Neuron (in vitro differentiated cells): Measurements from ENCODE around the gene RNF141.

Experiments used
- H2AFZ ChIP-seq: one replicate; pipeline ENCODE4 v1.6.1; 2013; ENCODE audit warnings: low read depth, mild to moderate bottlenecking, inconsistent platforms, low read length, moderate library complexity
- H3K27me3 ChIP-seq: one replicate; pipeline ENCODE4 v1.6.1; 2013; ENCODE audit warnings: low read length; ENCODE audit not compliant: insufficient read depth
- H3K36me3 ChIP-seq: one replicate; pipeline ENCODE4 v1.6.1; 2013; ENCODE audit warnings: low read length; ENCODE audit not compliant: insufficient read depth
- H3K4me1 ChIP-seq: one replicate; pipeline ENCODE4 v1.6.1; 2013; ENCODE audit warnings: low read length; ENCODE audit not compliant: insufficient read depth
- H3K4me3 ChIP-seq: 2 replicates; pipeline ENCODE4 v1.5.1; 2013; ENCODE audit warnings: mild to moderate bottlenecking, low read length, moderate library complexity
- H3K9me3 ChIP-seq: one replicate; pipeline ENCODE4 v1.6.1; 2013; ENCODE audit warnings: low read length

The RNF141 gene

GRCh38 chr11:10505278-10506007 is 35.5 kb downstream of the RNF141 start:
- Histone ChIP-seq H3K9me3 (no peaks in the 10 kb centered on the region), H2AFZ (no peak overlapping the region), H3K27me3 (no peaks in the 10 kb centered on the region), H3K4me1 (peaks cover 7% of the 10 kb centered on the region), H3K4me3 (no peak overlapping the region), H3K36me3 (no peaks in the 10 kb centered on the region)

GRCh38 chr11:10504490-10504889 is 36.5 kb downstream of the RNF141 start:
- Histone ChIP-seq H3K4me1 (peaks cover 7% of the 10 kb centered on the region), H3K36me3 (no peaks in the 10 kb centered on the region)

GRCh38 chr11:10503777-10504480 is 37.1 kb downstream of the RNF141 start:
- Histone ChIP-seq H3K27me3 (no peaks in the 10 kb centered on the region), H3K9me3 (no peaks in the 10 kb centered on the region), H3K4me1 (peaks cover 7% of the 10 kb centered on the region), H2AFZ (no peak overlapping the region), H3K36me3 (no peaks in the 10 kb centered on the region), H3K4me3 (no peak overlapping the region)

More at GRCh38 chr11:10504490-10504889, 36.5 kb downstream of the RNF141 start:
- H3K4me3 ChIP-seq: no peak overlapping the region
- H2AFZ ChIP-seq: no peak overlapping the region
- H3K9me3 ChIP-seq: no peaks in the 10 kb centered on the region
- H3K27me3 ChIP-seq: no peaks in the 10 kb centered on the region

- no peaks in the 10 kb centered on the region for H3K27me3 ChIP-seq
- no peak overlapping the region for H2AFZ ChIP-seq
- no peak overlapping the region for H3K4me3 ChIP-seq
- peaks cover 7% of the 10 kb centered on the region for H3K4me1 ChIP-seq
- no peaks in the 10 kb centered on the region for H3K9me3 ChIP-seq
- no peaks in the 10 kb centered on the region for H3K36me3 ChIP-seq
Observed at GRCh38 chr11:10503221-10503620, 37.8 kb downstream of the RNF141 start.

GRCh38 chr11:10502770-10503169 is 38.2 kb downstream of the RNF141 start:
- Histone ChIP-seq H3K4me1 (peaks cover 7% of the 10 kb centered on the region), H3K27me3 (no peaks in the 10 kb centered on the region), H3K36me3 (no peaks in the 10 kb centered on the region), H2AFZ (no peak overlapping the region), H3K4me3 (no peak overlapping the region), H3K9me3 (no peaks in the 10 kb centered on the region)

GRCh38 chr11:10502065-10502680 is 38.8 kb downstream of the RNF141 start:
- Histone ChIP-seq H3K36me3 (no peaks in the 10 kb centered on the region), H3K4me3 (no peak overlapping the region), H2AFZ (no peak overlapping the region), H3K27me3 (no peaks in the 10 kb centered on the region), H3K9me3 (no peaks in the 10 kb centered on the region), H3K4me1 (peaks cover 7% of the 10 kb centered on the region)

- Histone ChIP-seq H3K9me3 (no peaks in the 10 kb centered on the region), H3K36me3 (no peaks in the 10 kb centered on the region), H3K4me1 (peaks cover 7% of the 10 kb centered on the region), H3K4me3 (no peak overlapping the region), H3K27me3 (no peaks in the 10 kb centered on the region), H2AFZ (no peak overlapping the region)
Observed at GRCh38 chr11:10500757-10501684, 40.0 kb downstream of the RNF141 start.

- no peaks in the 10 kb centered on the region for H3K9me3 ChIP-seq
- H3K27me3 ChIP-seq: no peaks in the 10 kb centered on the region
- no peaks in the 10 kb centered on the region for H3K36me3 ChIP-seq
- H3K4me1 ChIP-seq: peaks cover 7% of the 10 kb centered on the region
- H2AFZ ChIP-seq: no peak overlapping the region
- no peak overlapping the region for H3K4me3 ChIP-seq
Observed at GRCh38 chr11:10499874-10500601, 40.9 kb downstream of the RNF141 start.

- Histone ChIP-seq H3K27me3 (no peaks in the 10 kb centered on the region), H2AFZ (no peak overlapping the region), H3K4me1 (peaks cover 7% of the 10 kb centered on the region), H3K36me3 (no peaks in the 10 kb centered on the region), H3K4me3 (no peak overlapping the region), H3K9me3 (no peaks in the 10 kb centered on the region)
Observed at GRCh38 chr11:10499452-10499851, 41.5 kb downstream of the RNF141 start.

GRCh38 chr11:10498426-10499250 is 42.3 kb downstream of the RNF141 start:
- Histone ChIP-seq H3K4me1 (peaks cover under 1% of the 10 kb centered on the region), H3K36me3 (no peaks in the 10 kb centered on the region), H3K9me3 (no peaks in the 10 kb centered on the region), H3K4me3 (no peak overlapping the region), H2AFZ (no peak overlapping the region), H3K27me3 (no peaks in the 10 kb centered on the region)

GRCh38 chr11:10498022-10498400 is 43.0 kb downstream of the RNF141 start:
- Histone ChIP-seq H3K9me3 (no peaks in the 10 kb centered on the region), H3K4me1 (no peaks in the 10 kb centered on the region), H3K4me3 (no peak overlapping the region), H3K36me3 (no peaks in the 10 kb centered on the region), H2AFZ (no peak overlapping the region), H3K27me3 (no peaks in the 10 kb centered on the region)
